Right atrium auricular region (tissue), 2 donors: ENCODE data around the gene GRM4. TPM values are rescaled to one million over a fixed set of nuclear protein-coding genes. Genes with fewer than 3 reads are reported as not detected.

ENCODE experiments used
- DNase-seq: peaks from one replicate; pipeline ENCODE4 v3.0.0-alpha.2; 2019; ENCODE audit warnings: low spot score
- H3K27ac ChIP-seq, 2 donors: fragments of 200-600 bp; sonication (generic); 1 replicate in 1 of 2; 2 replicates in 1 of 2; pipeline ENCODE4 v1.5.1; 2016 to 2019
- H3K27me3 ChIP-seq, 2 donors: fragments of 200-600 bp; sonication (generic); one replicate each; pipeline versions ENCODE4 v1.5.1 to v1.6.0; 2017 to 2019
- H3K36me3 ChIP-seq: fragments of 200-600 bp; sonication (generic); one replicate; pipeline ENCODE4 v1.5.1; 2016
- H3K4me1 ChIP-seq, 2 donors: fragments of 200-600 bp; sonication (generic); one replicate each; pipeline versions ENCODE4 v1.5.1 to v1.6.0; 2017 to 2019
- H3K4me3 ChIP-seq, 2 donors: fragments of 200-600 bp; sonication (generic); 1 replicate in 1 of 2; 2 replicates in 1 of 2; pipeline ENCODE4 v1.5.1; 2017 to 2019; ENCODE audit warnings: mild to moderate bottlenecking in 1 of 2, moderate library complexity in 1 of 2
- H3K9me3 ChIP-seq, 2 donors: fragments of 200-600 bp; sonication (generic); one replicate each; pipeline ENCODE4 v1.5.1; 2019
- total RNA-seq, 2 donors: library from RNA; depleted of rRNA; stranded (reverse); fragments of >200 nt; gene quantifications; one replicate each; pipeline ENCODE4 v1.1.0, GENCODE V29; 2016
- TF ChIP-seq, protein P1 (sequence below), 2 donors: fragments of 200-600 bp; sonication (generic); IDR thresholded peaks; one replicate each; pipeline ENCODE4 v1.5.1; 2019; ENCODE audit warnings: antibody characterized with exemption in 2 of 2

GRM4 gene
- total RNA-seq, 2 donors from 2014 or later: not detected

DNA sequence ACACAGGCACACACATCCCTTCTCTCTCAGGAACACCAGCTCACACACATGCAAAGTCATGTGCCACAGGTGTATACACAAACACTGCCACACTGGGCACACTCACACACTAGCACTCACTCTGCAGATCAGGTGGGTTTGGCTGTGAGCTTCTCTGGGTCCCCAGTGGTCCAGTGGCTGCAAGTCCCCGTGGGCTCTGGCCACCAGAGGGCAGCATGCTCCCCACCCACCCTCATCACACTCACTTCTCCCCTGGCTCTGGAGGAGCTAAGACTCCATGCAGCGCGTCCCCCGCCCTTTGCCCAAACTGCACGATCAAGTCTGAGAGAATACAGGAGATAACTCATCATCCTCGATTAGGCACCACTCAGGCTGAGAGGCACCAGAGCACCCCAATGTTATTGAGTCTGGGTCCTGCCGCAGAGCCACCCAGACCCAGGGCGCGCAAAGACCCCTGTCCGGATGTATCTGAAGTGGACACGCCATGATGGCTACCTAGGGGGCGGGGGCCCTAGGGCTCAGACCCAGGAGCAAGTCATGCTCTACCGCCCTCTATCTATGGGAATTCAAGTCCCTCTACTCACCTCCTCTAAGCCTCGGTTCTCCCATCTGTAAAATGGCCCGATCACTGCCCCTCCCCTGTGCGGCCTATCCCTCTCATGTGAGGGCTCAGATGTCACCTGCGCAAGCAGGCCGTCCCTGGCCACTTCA lies 90.5 kb downstream of the GRM4 start:
- no peak overlapping the region for H3K4me3 ChIP-seq
- TF ChIP-seq, protein P1, sequence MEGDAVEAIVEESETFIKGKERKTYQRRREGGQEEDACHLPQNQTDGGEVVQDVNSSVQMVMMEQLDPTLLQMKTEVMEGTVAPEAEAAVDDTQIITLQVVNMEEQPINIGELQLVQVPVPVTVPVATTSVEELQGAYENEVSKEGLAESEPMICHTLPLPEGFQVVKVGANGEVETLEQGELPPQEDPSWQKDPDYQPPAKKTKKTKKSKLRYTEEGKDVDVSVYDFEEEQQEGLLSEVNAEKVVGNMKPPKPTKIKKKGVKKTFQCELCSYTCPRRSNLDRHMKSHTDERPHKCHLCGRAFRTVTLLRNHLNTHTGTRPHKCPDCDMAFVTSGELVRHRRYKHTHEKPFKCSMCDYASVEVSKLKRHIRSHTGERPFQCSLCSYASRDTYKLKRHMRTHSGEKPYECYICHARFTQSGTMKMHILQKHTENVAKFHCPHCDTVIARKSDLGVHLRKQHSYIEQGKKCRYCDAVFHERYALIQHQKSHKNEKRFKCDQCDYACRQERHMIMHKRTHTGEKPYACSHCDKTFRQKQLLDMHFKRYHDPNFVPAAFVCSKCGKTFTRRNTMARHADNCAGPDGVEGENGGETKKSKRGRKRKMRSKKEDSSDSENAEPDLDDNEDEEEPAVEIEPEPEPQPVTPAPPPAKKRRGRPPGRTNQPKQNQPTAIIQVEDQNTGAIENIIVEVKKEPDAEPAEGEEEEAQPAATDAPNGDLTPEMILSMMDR (IDR thresholded peaks at IDR 0.05): peak; percentile 60 to 82
- no peak overlapping the region for H3K27ac ChIP-seq
- no peaks in the 10 kb centered on the region for H3K36me3 ChIP-seq
- H3K27me3 ChIP-seq: no peaks in the 10 kb centered on the region
- H3K4me1 ChIP-seq: peaks cover 0 to 10% of the 10 kb centered on the region in 2 donors
- H3K9me3 ChIP-seq: no peaks in the 10 kb centered on the region
- no peak for DNase-seq

DNA sequence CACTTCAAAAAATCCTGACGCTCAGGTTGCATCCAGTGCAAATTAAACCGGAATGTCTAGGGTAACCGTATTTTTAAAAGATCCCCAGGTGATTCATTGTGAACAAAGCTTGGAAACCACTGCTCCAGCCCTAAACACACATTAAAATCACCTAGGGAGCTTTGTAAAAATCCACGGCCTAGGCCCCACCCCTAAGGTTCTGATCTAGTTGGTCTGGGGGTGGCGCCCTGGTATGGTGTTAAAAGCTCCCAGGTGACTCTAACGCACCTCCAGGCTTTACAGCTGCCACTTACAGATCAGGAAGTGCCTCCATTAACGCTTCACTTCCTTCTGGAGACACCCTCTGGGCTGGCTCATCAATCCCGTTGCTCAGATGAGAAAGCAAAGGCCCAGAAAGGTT lies 92.2 kb downstream of the GRM4 start:
- Histone ChIP-seq H3K9me3 (no peaks in the 10 kb centered on the region), H3K4me3 (no peak overlapping the region), H3K4me1 (peaks cover 0 to 10% of the 10 kb centered on the region in 2 donors), H3K27ac (no peak overlapping the region), H3K27me3 (no peaks in the 10 kb centered on the region), H3K36me3 (no peaks in the 10 kb centered on the region)
- TF ChIP-seq, protein P1 (IDR thresholded peaks at IDR 0.05): no peak
- DNase-seq: no peak

DNA sequence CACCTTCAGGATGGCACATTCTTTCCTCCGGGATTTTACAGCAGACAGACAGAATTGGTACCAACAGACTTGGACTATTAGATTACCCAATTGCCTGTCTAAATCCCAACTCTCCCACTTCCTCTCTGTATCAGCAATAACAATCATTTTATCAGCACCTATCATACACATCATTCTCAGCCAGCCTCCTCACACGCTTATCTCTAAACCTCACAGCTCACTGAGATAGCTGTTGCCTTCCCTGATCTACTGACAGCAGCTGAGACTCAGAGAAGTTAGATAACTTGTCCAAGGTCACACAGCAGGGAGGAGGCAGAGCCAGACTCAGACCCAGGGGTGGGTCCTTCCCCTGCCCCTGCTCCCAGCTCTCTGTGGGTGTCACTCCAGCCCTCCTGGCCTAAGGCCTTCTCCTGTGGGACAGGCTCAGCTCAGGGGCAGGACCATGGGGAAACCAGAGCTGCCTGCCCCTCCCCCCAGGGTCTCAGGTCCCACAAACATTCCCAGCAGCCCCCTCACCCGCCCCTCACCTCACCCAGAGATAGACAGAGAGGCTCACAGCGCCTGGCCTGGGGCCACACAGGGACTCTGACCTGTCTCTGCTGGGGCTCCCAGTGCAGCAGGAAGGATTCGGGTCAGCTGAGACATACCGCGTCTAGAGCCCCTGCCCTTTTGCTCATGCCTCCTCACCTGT lies 92.8 kb downstream of the GRM4 start:
- Histone ChIP-seq H3K4me3 (no peak overlapping the region), H3K9me3 (no peaks in the 10 kb centered on the region), H3K27ac (no peak overlapping the region), H3K36me3 (no peaks in the 10 kb centered on the region), H3K27me3 (no peaks in the 10 kb centered on the region), H3K4me1 (peaks cover 0 to 10% of the 10 kb centered on the region in 2 donors)
- TF ChIP-seq, protein P1 (IDR thresholded peaks at IDR 0.05): no peak
- DNase-seq: no peak

GRCh38 chr6:34052071-34052825 lies 93.6 kb downstream of the GRM4 start:
- TF ChIP-seq, protein P1 (IDR thresholded peaks at IDR 0.05): no peak
- no peak for DNase-seq
- H3K4me1 ChIP-seq: peaks cover 0 to 10% of the 10 kb centered on the region in 2 donors
- no peak overlapping the region for H3K27ac ChIP-seq
- no peaks in the 10 kb centered on the region for H3K36me3 ChIP-seq
- no peak overlapping the region for H3K4me3 ChIP-seq
- H3K27me3 ChIP-seq: no peaks in the 10 kb centered on the region
- no peaks in the 10 kb centered on the region for H3K9me3 ChIP-seq

DNA sequence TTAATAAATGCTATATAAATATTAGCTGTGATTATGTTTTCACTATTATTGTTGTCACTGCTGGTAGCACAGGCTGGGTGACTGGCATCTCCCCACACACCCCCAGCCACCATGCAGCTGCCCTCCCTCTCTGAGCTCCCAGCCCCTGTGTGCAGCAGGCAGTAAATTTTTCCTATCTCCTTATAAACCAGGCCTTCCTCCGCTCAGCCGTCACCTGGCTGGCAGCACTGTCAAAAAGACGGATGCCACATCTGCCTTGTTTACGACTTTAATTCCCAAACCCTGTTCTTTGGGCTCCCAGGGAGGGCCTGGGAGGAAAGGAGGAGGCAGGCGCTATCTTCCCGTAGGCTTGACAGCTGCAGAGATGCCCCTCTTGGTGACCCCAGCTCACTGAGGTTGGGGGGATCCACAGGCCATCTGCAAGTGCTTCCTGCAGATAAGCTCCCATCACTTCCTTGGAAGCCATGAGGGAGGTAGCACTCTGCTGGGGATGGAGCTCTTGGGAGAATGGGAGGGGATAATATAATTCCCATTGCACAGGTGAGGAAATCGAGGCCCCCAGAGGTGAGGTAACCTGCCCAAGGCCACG lies 94.5 kb downstream of the GRM4 start:
- Histone ChIP-seq H3K36me3 (no peaks in the 10 kb centered on the region), H3K4me1 (peaks cover 0 to 5% of the 10 kb centered on the region in 2 donors), H3K4me3 (no peak overlapping the region), H3K27me3 (no peaks in the 10 kb centered on the region), H3K27ac (no peak overlapping the region), H3K9me3 (no peaks in the 10 kb centered on the region)
- no peak for DNase-seq
- TF ChIP-seq, protein P1 (IDR thresholded peaks at IDR 0.05): no peak
